HepG2 (cell line): Measurements from ENCODE around the gene HHATL. TPM values are rescaled to one million over a fixed set of nuclear protein-coding genes. Genes with fewer than 3 reads are reported as not detected.

Source experiments
- ARID3A ChIP-seq: IDR thresholded peaks from 2 replicates; pipeline ENCODE4 v1.6.1; 2012; ENCODE audit warnings: low read depth, low read length, improper control_type of control experiment
- ATF4 ChIP-seq, 2 experiments: fragments of 450-650 bp in 1 of 2; sonication (generic) in 1 of 2; formaldehyde crosslinking; IDR thresholded peaks; 2 replicates each; pipeline versions ENCODE4 v1.5.0 to v1.8.0; 2020 to 2022; ENCODE audit warnings: mild to moderate bottlenecking in 1 of 2, missing genetic modification reagents in 1 of 2
- EEA1 ChIP-seq: sonication (generic); formaldehyde crosslinking; IDR thresholded peaks from 2 replicates; pipeline ENCODE4 v1.5.1; 2020; ENCODE audit warnings: mild to moderate bottlenecking, missing genetic modification reagents, borderline replicate concordance
- FUBP1 ChIP-seq: sonication (generic); formaldehyde crosslinking; IDR thresholded peaks from 2 replicates; pipeline ENCODE4 v1.5.1; 2020; ENCODE audit warnings: missing genetic modification reagents, mild to moderate bottlenecking, borderline replicate concordance
- GZF1 ChIP-seq: sonication (generic); formaldehyde crosslinking; IDR thresholded peaks from 2 replicates; pipeline ENCODE4 v1.5.1; 2020; ENCODE audit warnings: mild to moderate bottlenecking, missing genetic modification reagents
- HNRNPL ChIP-seq: fragments of 200-400 bp; formaldehyde crosslinking; IDR thresholded peaks from 2 replicates; pipeline ENCODE4 v1.6.1; 2017; ENCODE audit warnings: mild to moderate bottlenecking, low read depth, low read length
- KAT8 ChIP-seq: IDR thresholded peaks from 2 replicates; pipeline ENCODE4 v1.6.1; 2016; ENCODE audit warnings: missing genetic modification reagents, missing compliant biosample characterization
- MAF1 ChIP-seq: sonication (generic); formaldehyde crosslinking; IDR thresholded peaks from 2 replicates; pipeline ENCODE4 v1.5.0; 2020; ENCODE audit warnings: missing genetic modification reagents, borderline replicate concordance
- NFE2L1 ChIP-seq: sonication (generic); formaldehyde crosslinking; IDR thresholded peaks from 2 replicates; pipeline ENCODE4 v1.4.0; 2020; ENCODE audit warnings: missing genetic modification reagents, mild to moderate bottlenecking, borderline replicate concordance
- NPAS2 ChIP-seq: sonication (generic); formaldehyde crosslinking; IDR thresholded peaks from 2 replicates; pipeline ENCODE4 v1.8.0; 2022; ENCODE audit warnings: mild to moderate bottlenecking, missing genetic modification reagents, borderline replicate concordance
- PAWR ChIP-seq: sonication (generic); formaldehyde crosslinking; IDR thresholded peaks from 2 replicates; pipeline ENCODE4 v1.4.0; 2020; ENCODE audit warnings: missing genetic modification reagents, mild to moderate bottlenecking, borderline replicate concordance
- PCBP2 ChIP-seq: fragments of 200-400 bp; formaldehyde crosslinking; optimal IDR thresholded peaks from 2 replicates; pipeline ENCODE3; 2018; ENCODE audit warnings: low read length, low read depth; ENCODE audit not compliant: poor library complexity, severe bottlenecking
- PLSCR1 ChIP-seq: sonication (generic); formaldehyde crosslinking; IDR thresholded peaks from 2 replicates; pipeline ENCODE4 v1.5.0; 2020; ENCODE audit warnings: missing genetic modification reagents, mild to moderate bottlenecking, borderline replicate concordance
- RAD51 ChIP-seq: fragments of 450-650 bp; IDR thresholded peaks from 2 replicates; pipeline ENCODE4 v1.6.1; 2016; ENCODE audit warnings: borderline replicate concordance
- ZNF256 ChIP-seq: sonication (generic); formaldehyde crosslinking; conservative IDR thresholded peaks from 2 replicates; pipeline ENCODE4 v1.4.0; 2020; ENCODE audit warnings: missing genetic modification reagents
- ZNF296 ChIP-seq: sonication (generic); formaldehyde crosslinking; conservative IDR thresholded peaks from 2 replicates; pipeline ENCODE4 v1.5.0; 2020; ENCODE audit warnings: mild to moderate bottlenecking, missing genetic modification reagents
- ZNF446 ChIP-seq: sonication (generic); formaldehyde crosslinking; IDR thresholded peaks from 2 replicates; pipeline ENCODE4 v1.5.0; 2020; ENCODE audit warnings: mild to moderate bottlenecking, missing genetic modification reagents
- ZNF468 ChIP-seq: sonication (generic); formaldehyde crosslinking; IDR thresholded peaks from 2 replicates; pipeline ENCODE4 v1.8.0; 2022; ENCODE audit warnings: mild to moderate bottlenecking, moderate library complexity, missing genetic modification reagents
- ZNF546 ChIP-seq: sonication (generic); formaldehyde crosslinking; conservative IDR thresholded peaks from 2 replicates; pipeline ENCODE4 v1.8.1; 2023; ENCODE audit warnings: mild to moderate bottlenecking, missing genetic modification reagents
- ZNF674 ChIP-seq: sonication (generic); formaldehyde crosslinking; IDR thresholded peaks from 2 replicates; pipeline ENCODE4 v1.5.0; 2020; ENCODE audit warnings: low read depth, mild to moderate bottlenecking, missing genetic modification reagents
- ZNF678 ChIP-seq: sonication (generic); formaldehyde crosslinking; IDR thresholded peaks from 2 replicates; pipeline ENCODE4 v1.4.0; 2020; ENCODE audit warnings: mild to moderate bottlenecking, missing genetic modification reagents
- ZNF766 ChIP-seq: sonication (generic); formaldehyde crosslinking; IDR thresholded peaks from 2 replicates; pipeline ENCODE4 v1.5.0; 2020; ENCODE audit warnings: missing genetic modification reagents, borderline replicate concordance
- ZNF784 ChIP-seq: sonication (generic); formaldehyde crosslinking; IDR thresholded peaks from 2 replicates; pipeline ENCODE4 v1.5.1; 2020; ENCODE audit warnings: missing genetic modification reagents, mild to moderate bottlenecking, borderline replicate concordance
- polyA plus RNA-seq, 8 experiments: library from polyadenylated mRNA; depleted of rRNA in 3 of 8; stranded (reverse) in 7 of 8; unstranded in 1 of 8; fragments of >200 nt; fragmentation: Illumina TruSeq in 4 of 8; extraction: Trizol in 4 of 8; gene quantifications; 2 replicates each; pipeline versions ENCODE4 v1.2.1 to v1.2.3, GENCODE V29; 2011 to 2016; ENCODE audit warnings: low read depth in 4 of 8, missing spikeins in 1 of 8, mixed read lengths in 1 of 8; ENCODE audit not compliant: insufficient read depth in 1 of 8
- total RNA-seq, 5 experiments: library from RNA; depleted of rRNA; stranded (reverse); fragments of >200 nt; fragmentation: Illumina TruSeq; extraction: Trizol; gene quantifications; 2 replicates each; pipeline ENCODE4 v1.2.3, GENCODE V29; 2016; ENCODE audit warnings: low read depth in 1 of 5

The HHATL gene
- total and polyA plus RNA-seq, 2 of the 13 experiments (the other 11 are each of a cell fraction or from before 2014, with no cell fraction given) = 0.26 TPM; not detected in 1

GRCh38 chr3:42732829-42733459, 30.3 kb upstream of the HHATL start (continued):
- TF ChIP-seq ARID3A = no peak
- TF ChIP-seq ATF4 (CRISPR knock-in tag; IDR thresholded peaks at IDR 0.05) = no peak
- 0 out of 2 replicates have a peak, but pooled peaks have one; percentile 42 for TF ChIP-seq NFE2L1 (CRISPR knock-in tag)
- no peak for TF ChIP-seq PAWR (CRISPR knock-in tag)
- no peak for TF ChIP-seq ZNF674 (CRISPR knock-in tag)
- no peak for TF ChIP-seq ZNF256 (CRISPR knock-in tag)
- TF ChIP-seq EEA1 (CRISPR knock-in tag) = no peak
- TF ChIP-seq KAT8 = no peak; the same call in 1 of the 2 replicates
- TF ChIP-seq GZF1 (CRISPR knock-in tag) = no peak
- TF ChIP-seq FUBP1 = no peak
- TF ChIP-seq ZNF678 (CRISPR knock-in tag) = no peak
- TF ChIP-seq HNRNPL = 0 out of 2 replicates have a peak, but pooled peaks have one; percentile 25
- no peak for TF ChIP-seq ZNF766 (CRISPR knock-in tag)
- no peak for TF ChIP-seq ZNF296 (CRISPR knock-in tag)
- no peak for TF ChIP-seq MAF1 (CRISPR knock-in tag)
- TF ChIP-seq NPAS2 (CRISPR knock-in tag) = no peak
- no peak for TF ChIP-seq PCBP2
- no peak for TF ChIP-seq ZNF784
- no peak for TF ChIP-seq ZNF546 (CRISPR knock-in tag)
- no peak for TF ChIP-seq ZNF468
- no peak for TF ChIP-seq PLSCR1 (CRISPR knock-in tag)
- TF ChIP-seq ZNF446 (CRISPR knock-in tag) = no peak
- TF ChIP-seq RAD51 = no peak
